Right lobe of liver (tissue), 6 donors: ENCODE results near the gene DNASE1. TPM values are rescaled to one million over a fixed set of nuclear protein-coding genes. Genes with fewer than 3 reads are reported as not detected.

Experiments used
- ATAC-seq, 4 donors: fragments of 200-7000 bp; cut with Tn5 transposase; one replicate each; pipeline ENCODE4 v1.9.1; 2020; ENCODE audit warnings: mild to moderate bottlenecking in 4 of 4, moderate library complexity in 4 of 4
- DNase-seq, 3 donors: peaks; one replicate each; pipeline ENCODE4 v3.0.0-alpha.2; 2020
- H3K27ac ChIP-seq, 3 donors: fragments of 200-600 bp; one replicate each; pipeline ENCODE4 v1.8.0; 2022
- H3K27me3 ChIP-seq, 2 donors: fragments of 200-600 bp; one replicate each; pipeline ENCODE4 v1.8.0; 2022
- H3K36me3 ChIP-seq, 4 donors: fragments of 200-600 bp; sonication (generic) in 1 of 4; one replicate each; pipeline versions ENCODE4 v1.5.1 to v1.8.0; 2017 to 2022; ENCODE audit warnings: control low read depth in 1 of 4
- H3K4me1 ChIP-seq, 4 donors: fragments of 200-600 bp; sonication (generic) in 1 of 4; one replicate each; pipeline versions ENCODE4 v1.5.1 to v1.8.0; 2017 to 2022; ENCODE audit warnings: control low read depth in 1 of 4
- H3K4me3 ChIP-seq, 3 donors: fragments of 200-600 bp; one replicate each; pipeline ENCODE4 v1.8.0; 2022
- H3K9me3 ChIP-seq, 4 donors: fragments of 200-600 bp; sonication (generic) in 1 of 4; one replicate each; pipeline versions ENCODE4 v1.5.1 to v1.8.0; 2017 to 2022; ENCODE audit warnings: control low read depth in 1 of 4
- CTCF ChIP-seq, 4 donors: fragments of 200-600 bp in 3 of 4; fragments of 450-650 bp in 1 of 4; IDR thresholded peaks; one replicate each; pipeline versions ENCODE4 v1.5.1 to v1.8.0; 2016 to 2022; ENCODE audit warnings: antibody characterized with exemption in 4 of 4, mild to moderate bottlenecking in 2 of 4
- POLR2A ChIP-seq: fragments of 450-650 bp; IDR thresholded peaks from one replicate; pipeline ENCODE4 v1.6.1; 2017; ENCODE audit warnings: antibody characterized with exemption, mild to moderate bottlenecking
- WGBS: methylation state at CpG from one replicate; pipeline ENCODE4 v1.1.6; 2018; ENCODE audit warnings: low coverage, low lambda C conversion rate; ENCODE audit not compliant: insufficient coverage; ENCODE audit errors: missing lambda C conversion rate; 5-methylcytosine and 5-hydroxymethylcytosine counted together
- intact Hi-C, 2 donors: fragments of 100-400 bp; cut with DNase I; formaldehyde crosslinking; loops; one replicate each; pipeline versions ENCODE4 v1.11.2 to v1.14.1; 2022
- total RNA-seq, 6 experiments: library from RNA; depleted of rRNA in 2 of 6; stranded (reverse); fragments of >200 nt in 2 of 6; fragmentation: NEBNext Ultra II Directional in 3 of 6; extraction: Animal tissue kit (Norgen Biotek cat#: 25700) in 3 of 6; gene quantifications; one replicate each; pipeline versions ENCODE4 v1.1.0 to v1.2.4, GENCODE V29; 2016 to 2023
- donor health status: DM: no; HTN: yes; CAD: no.
- donor health status: DM: no; HTN: no; CAD: no.
- donor health status: DM: no; HTN: no; CAD: no.
- donor health status: DM: no; HTN: yes; CAD: no.
- donor health status: DM: no; HTN: yes; CAD: no.

DNASE1 gene
- total RNA-seq, 6 experiments from 2014 or later = 1.4 to 6.2 (median 3.1) TPM

GRCh38 chr16:3691761-3692160 is 37.3 kb downstream of the DNASE1 start:
- H3K36me3 ChIP-seq = peaks cover 0 to 20% (median 7%) of the 10 kb centered on the region in 4 donors
- H3K4me1 ChIP-seq = peaks cover 0 to 41% (median 17%) of the 10 kb centered on the region in 4 donors
- H3K27ac ChIP-seq = no peak overlapping the region
- DNase-seq (peak in 1 of 3 donors; percentile 33), ATAC-seq (no peak)
- no peaks in the 10 kb centered on the region for H3K9me3 ChIP-seq
- TF ChIP-seq CTCF (IDR thresholded peaks at IDR 0.05) = no peak
- no peak for TF ChIP-seq POLR2A
- H3K27me3 ChIP-seq = no peaks in the 10 kb centered on the region
- intact Hi-C loops = loop anchor here in 1 of 2 donors (10.0 kb wide), 1 partner anchor 183 kb away; no protein-coding TSS in a partner anchor
- 82% methylated on average over 12 of the region's 12 CpGs for WGBS
- H3K4me3 ChIP-seq = no peak overlapping the region

GRCh38 chr16:3694051-3694450 is 39.6 kb downstream of the DNASE1 start:
- H3K27ac ChIP-seq = peak overlapping the region in 2 of 3 donors; percentile 84 to 87
- DNase-seq (peak in 1 of 3 donors; percentile 35), ATAC-seq (peak in 1 of 4 donors; percentile 19)
- no peaks in the 10 kb centered on the region for H3K27me3 ChIP-seq
- 73% methylated on average over 5 of the region's 9 CpGs for WGBS
- no peak for TF ChIP-seq POLR2A
- no peak for TF ChIP-seq CTCF (IDR thresholded peaks at IDR 0.05)
- peaks cover 0 to 3% (median 1%) of the 10 kb centered on the region in 4 donors for H3K36me3 ChIP-seq
- peaks cover 0 to 45% (median 17%) of the 10 kb centered on the region in 4 donors for H3K4me1 ChIP-seq
- H3K4me3 ChIP-seq = no peak overlapping the region
- no peaks in the 10 kb centered on the region for H3K9me3 ChIP-seq
- intact Hi-C loops = loop anchor here in 1 of 2 donors (10.0 kb wide), 1 partner anchor 181 kb away; no protein-coding TSS in a partner anchor

- Histone ChIP-seq H3K4me3 (peak overlapping the region; percentile 29 to 42 (median 40)), H3K27me3 (no peaks in the 10 kb centered on the region), H3K9me3 (no peaks in the 10 kb centered on the region), H3K36me3 (no peaks in the 10 kb centered on the region), H3K4me1 (peaks cover 0 to 38% (median 13%) of the 10 kb centered on the region in 4 donors), H3K27ac (peak overlapping the region; percentile 72 to 87 (median 84))
- 23% methylated on average over 17 of the region's 19 CpGs for WGBS
- TF ChIP-seq POLR2A = peak; percentile 66
- TF ChIP-seq CTCF (IDR thresholded peaks at IDR 0.05) = peak in 1 of 4 donors; percentile 23
- ATAC-seq (peak; percentile 85 to 90 (median 89)), DNase-seq (peak; percentile 77 to 93 (median 89))
- intact Hi-C loops = loop anchor here in 1 of 2 donors (10.0 kb wide), 1 partner anchor 179 kb away; no protein-coding TSS in a partner anchor
Observed at GRCh38 chr16:3695610-3696369, 41.3 kb downstream of the DNASE1 start.

GRCh38 chr16:3696425-3697218 is 42.1 kb downstream of the DNASE1 start:
- DNase-seq (peak in 1 of 3 donors; percentile 49), ATAC-seq (peak; percentile 65 to 75 (median 72))
- Histone ChIP-seq H3K27me3 (no peaks in the 10 kb centered on the region), H3K36me3 (no peaks in the 10 kb centered on the region), H3K4me3 (peak overlapping the region; percentile 29 to 42 (median 40)), H3K27ac (peak overlapping the region; percentile 56 to 87 (median 84)), H3K4me1 (peaks cover 0 to 36% (median 11%) of the 10 kb centered on the region in 4 donors), H3K9me3 (no peaks in the 10 kb centered on the region)
- intact Hi-C loops = loop anchor here in 1 of 2 donors (10.0 kb wide), 1 partner anchor 178 kb away; no protein-coding TSS in a partner anchor
- no peak for TF ChIP-seq CTCF (IDR thresholded peaks at IDR 0.05)
- no peak for TF ChIP-seq POLR2A
- 35% methylated on average over 13 of the region's 13 CpGs for WGBS
